Stimulated activated naive CD4-positive, alpha-beta T cell (primary cell): Measurements from ENCODE around the gene MED20.

Experiments
- DNase-seq, 6 experiments: peaks; one replicate each; lab custom pipeline; 2025; lab: John Stamatoyannopoulos, UW

The MED20 gene

GRCh38 chr6:41940759-41941279 lies 19.9 kb upstream of the MED20 start:
- DNase-seq = peak; percentile 11 to 68 (median 54)

GRCh38 chr6:41939848-41940758 lies 19.2 kb upstream of the MED20 start:
- peak in 1 of 6 experiments; percentile 11 for DNase-seq

DNA sequence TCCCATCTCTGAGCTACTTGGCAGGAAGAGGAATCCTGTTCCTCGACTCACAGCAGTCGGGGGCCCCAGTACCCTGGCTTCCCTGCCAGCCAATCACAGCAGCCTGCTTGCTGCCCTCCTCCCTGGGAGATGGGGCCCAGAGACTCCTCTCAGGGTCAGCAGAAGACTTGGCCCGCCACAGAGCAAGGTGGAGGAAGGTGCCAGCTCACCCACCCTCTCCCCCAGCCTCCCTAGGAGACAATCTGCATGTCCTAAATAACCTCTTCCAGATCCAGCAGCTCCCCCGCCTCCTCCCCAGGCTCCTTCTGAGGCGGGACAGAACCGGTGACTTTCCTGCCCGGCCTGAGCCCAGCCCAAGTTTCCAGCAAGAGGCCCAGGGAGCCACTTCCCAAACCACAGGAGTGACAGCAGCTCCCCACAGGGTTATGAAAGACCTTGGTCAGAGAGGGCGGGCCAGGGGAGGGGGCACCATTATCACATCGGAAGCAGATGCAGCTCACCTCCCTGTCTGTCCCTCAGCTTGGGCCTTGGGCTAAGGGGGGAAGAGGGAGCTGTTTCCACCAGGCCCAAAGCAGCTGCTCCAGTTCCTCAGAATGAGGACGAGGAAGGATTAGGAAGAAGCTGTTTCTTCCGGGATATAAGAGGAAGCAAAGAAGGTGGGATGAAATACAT lies 18.4 kb upstream of the MED20 start:
- peak in 2 of 6 experiments; percentile 19 to 31 for DNase-seq

- peak in 1 of 6 experiments; percentile 35 for DNase-seq
Observed at GRCh38 chr6:41938590-41939175, 17.7 kb upstream of the MED20 start.

DNA sequence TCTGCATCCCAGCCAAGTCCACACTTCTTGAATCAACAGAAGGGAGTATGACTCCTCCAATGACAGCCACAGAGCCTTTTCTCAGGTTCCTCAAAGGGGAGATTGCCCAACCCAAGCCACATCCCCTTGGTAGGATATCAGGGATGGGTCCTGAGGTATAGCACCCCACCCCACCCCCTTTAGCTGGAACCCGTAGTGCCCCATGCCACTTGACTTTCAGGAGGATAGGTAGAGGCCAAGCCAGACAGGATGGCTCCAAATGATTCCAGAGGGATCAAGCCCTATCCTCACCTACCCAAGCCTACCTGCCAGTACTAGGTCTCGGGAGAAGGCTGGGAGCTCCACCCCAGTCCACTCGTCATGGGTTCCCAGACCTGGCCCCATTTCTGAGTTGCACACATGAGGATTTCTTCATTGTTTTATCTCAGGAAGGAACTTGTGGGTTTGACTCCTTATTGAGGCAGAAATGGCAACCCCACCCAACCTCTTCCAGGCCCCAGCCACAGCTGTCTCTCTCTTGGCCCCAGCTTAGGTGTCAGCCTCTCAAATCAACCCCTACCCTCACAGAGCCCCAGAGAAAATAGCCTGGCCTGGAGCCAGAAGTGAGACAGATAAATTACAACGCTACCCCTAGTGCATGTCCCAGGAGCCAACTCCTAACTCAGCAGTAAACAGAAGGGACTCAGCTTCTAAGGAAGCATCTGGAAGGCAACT lies 17.1 kb upstream of the MED20 start:
- DNase-seq = peak; percentile 27 to 78 (median 59)

- DNase-seq = no peak
Observed at GRCh38 chr6:41937472-41937860, 16.5 kb upstream of the MED20 start.

GRCh38 chr6:41936073-41936837 lies 15.3 kb upstream of the MED20 start:
- DNase-seq = peak; percentile 13 to 63 (median 48)

GRCh38 chr6:41935685-41936072 lies 14.7 kb upstream of the MED20 start:
- no peak for DNase-seq

DNA sequence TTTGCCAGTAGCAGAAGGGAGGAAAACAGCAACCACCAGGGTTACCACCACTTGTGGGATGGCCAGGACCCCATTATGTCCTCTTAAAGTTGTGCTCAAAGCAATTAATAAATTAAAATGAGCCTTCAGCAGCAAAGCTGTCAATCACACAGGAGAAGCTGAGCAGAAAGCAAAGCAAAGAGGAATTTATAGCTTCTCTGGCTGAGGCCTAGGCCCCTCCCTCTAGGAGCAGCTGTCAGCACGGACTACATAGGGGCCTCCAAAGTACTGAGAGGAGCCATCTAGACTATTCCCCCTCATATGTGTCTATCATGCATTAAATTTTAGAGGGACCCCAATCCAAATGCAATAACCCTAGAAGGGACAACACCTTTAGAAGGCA lies 14.2 kb upstream of the MED20 start:
- DNase-seq = no peak

GRCh38 chr6:41934278-41935192 lies 13.6 kb upstream of the MED20 start:
- no peak for DNase-seq

DNA sequence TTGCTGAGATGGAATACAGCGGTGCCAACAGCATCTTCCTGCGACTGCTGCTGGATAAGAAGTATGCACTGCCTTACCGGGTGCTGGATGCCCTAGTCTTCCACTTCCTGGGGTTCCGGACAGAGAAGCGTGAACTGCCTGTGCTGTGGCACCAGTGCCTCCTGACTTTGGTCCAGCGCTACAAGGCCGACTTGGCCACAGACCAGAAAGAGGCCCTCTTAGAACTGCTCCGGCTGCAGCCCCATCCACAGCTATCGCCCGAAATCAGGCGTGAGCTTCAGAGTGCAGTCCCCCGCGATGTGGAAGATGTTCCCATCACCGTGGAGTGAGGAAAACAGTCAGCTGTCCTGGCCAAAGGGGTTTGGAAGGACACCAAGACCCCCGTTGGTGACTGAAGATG lies 11.4 kb upstream of the MED20 start:
- DNase-seq = no peak

DNA sequence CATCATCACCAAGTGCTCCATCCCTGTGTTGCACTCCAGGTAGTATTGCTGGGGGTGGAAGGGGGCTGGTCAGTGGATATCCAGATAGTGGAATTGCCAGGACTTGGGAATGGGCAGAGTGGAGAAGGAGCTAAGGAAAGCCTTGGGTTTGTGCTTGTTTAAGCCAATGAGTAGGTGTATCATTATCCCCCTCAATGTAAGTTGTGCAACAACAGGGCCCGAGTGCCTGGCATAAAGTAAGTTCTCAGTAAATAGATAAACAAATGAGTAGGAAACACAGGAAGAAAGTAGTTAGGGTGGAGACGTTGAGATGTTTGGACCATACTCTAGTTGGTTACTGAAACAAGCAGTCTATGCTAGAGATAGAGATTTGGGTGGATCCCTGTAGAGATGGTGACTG lies 10.9 kb upstream of the MED20 start:
- DNase-seq = no peak

DNA sequence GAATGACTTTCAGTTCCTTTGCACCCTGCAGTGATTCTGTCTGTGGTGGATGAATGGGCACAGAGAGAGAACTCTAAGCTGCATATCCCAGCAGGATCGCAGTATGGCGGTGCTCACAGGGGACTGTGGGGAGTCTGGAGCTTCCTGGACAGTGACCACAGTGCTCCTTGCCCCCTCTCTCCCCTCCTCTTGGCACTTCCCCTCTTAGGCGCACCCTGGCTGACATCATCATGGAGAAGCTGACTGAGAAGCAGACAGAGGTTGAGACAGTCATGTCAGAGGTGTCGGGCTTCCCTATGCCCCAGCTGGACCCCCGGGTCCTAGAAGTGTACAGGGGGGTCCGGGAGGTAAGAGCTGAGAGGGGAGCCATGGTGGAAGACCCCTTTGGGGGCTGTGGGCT lies 9.0 kb upstream of the MED20 start:
- DNase-seq = no peak

- no peak for DNase-seq
Observed at GRCh38 chr6:41927253-41927652, 6.3 kb upstream of the MED20 start.

- DNase-seq = peak in 1 of 6 experiments; percentile 43
Observed at GRCh38 chr6:41922154-41922553, 1.2 kb upstream of the MED20 start.

DNA sequence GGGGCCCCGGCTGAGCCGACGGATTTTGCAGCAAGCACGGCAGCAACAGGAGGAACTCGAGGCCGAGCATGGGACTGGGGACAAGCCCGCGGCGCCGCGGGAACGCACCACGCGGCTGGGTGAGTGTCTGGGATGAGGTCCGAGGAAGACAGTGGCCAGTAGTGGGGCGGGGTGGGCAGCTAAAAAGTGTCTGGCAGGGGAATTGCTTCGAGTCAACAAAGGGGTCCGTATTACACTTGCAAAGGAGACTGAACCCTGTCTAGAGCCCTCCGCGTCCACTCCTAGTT lies 716 bp upstream of the MED20 start:
- DNase-seq = peak in 3 of 6 experiments; percentile 41 to 58 (median 56)

DNA sequence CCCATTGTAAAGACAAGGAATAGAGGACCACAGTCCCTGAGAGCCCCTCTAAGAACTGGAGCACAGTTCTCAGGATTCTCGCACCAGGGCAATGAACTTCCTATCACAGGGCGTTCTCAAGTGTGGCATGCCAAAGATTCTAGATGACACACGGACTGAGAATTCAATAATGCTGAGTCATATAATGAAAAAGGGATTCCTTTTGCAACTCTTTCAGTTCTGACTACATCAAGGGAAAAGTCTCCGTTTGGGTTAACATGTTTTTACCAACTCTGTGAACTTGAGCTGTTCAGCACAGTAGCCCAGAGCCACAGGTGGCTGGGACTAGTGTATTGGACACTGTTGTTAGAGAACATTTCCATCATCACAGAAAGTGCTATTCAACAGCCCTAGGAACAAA lies 3.4 kb downstream of the MED20 start:
- DNase-seq = no peak

GRCh38 chr6:41914869-41915530 lies 5.9 kb downstream of the MED20 start:
- no peak for DNase-seq

- DNase-seq = no peak
Observed at GRCh38 chr6:41914343-41914742, 6.6 kb downstream of the MED20 start.

- DNase-seq = no peak
Observed at GRCh38 chr6:41909727-41910126, 11.2 kb downstream of the MED20 start.
